Uterus (tissue), 4 donors: Measurements from ENCODE around the gene KCNA1. TPM values are rescaled to one million over a fixed set of nuclear protein-coding genes. Genes with fewer than 3 reads are reported as not detected.

ENCODE experiments used
- DNase-seq, 2 donors: peaks; one replicate each; pipeline ENCODE4 v3.0.0-alpha.2; 2019 to 2020
- H3K27ac ChIP-seq, 2 donors: fragments of 200-600 bp; sonication (generic); 1 replicate in 1 of 2; 2 replicates in 1 of 2; pipeline ENCODE4 v1.5.1; 2016 to 2018
- H3K27me3 ChIP-seq, 2 donors: fragments of 200-600 bp; sonication (generic); one replicate each; pipeline ENCODE4 v1.5.1; 2018 to 2019; ENCODE audit warnings: control low read depth in 1 of 2
- H3K36me3 ChIP-seq, 2 donors: fragments of 200-600 bp; sonication (generic); one replicate each; pipeline ENCODE4 v1.5.1; 2019; ENCODE audit warnings: control low read depth in 1 of 2
- H3K4me1 ChIP-seq, 2 donors: fragments of 200-600 bp; sonication (generic); one replicate each; pipeline ENCODE4 v1.5.1; 2018 to 2019; ENCODE audit warnings: control low read depth in 1 of 2
- H3K4me3 ChIP-seq, 2 donors: fragments of 200-600 bp; sonication (generic); 1 replicate in 1 of 2; 2 replicates in 1 of 2; pipeline ENCODE4 v1.5.1; 2018 to 2019; ENCODE audit warnings: mild to moderate bottlenecking in 1 of 2
- H3K9me3 ChIP-seq, 2 donors: fragments of 200-600 bp; sonication (generic); one replicate each; pipeline ENCODE4 v1.5.1; 2019; ENCODE audit warnings: control low read depth in 1 of 2
- POLR2A ChIP-seq, 2 donors: fragments of 450-650 bp; IDR thresholded peaks; one replicate each; pipeline ENCODE4 v1.6.1; 2016; ENCODE audit warnings: antibody characterized with exemption in 2 of 2, mild to moderate bottlenecking in 1 of 2, moderate library complexity in 1 of 2
- intact Hi-C: fragments of 100-400 bp; cut with DNase I; formaldehyde crosslinking; loops from one replicate; pipeline ENCODE4 v1.15.1; 2023; ENCODE audit warnings: low total_unique reads
- total RNA-seq, 4 donors: library from RNA; depleted of rRNA in 3 of 4; stranded (reverse); fragments of >200 nt in 3 of 4; gene quantifications; one replicate each; pipeline versions ENCODE4 v1.1.0 to v1.2.4, GENCODE V29; 2014 to 2023
- TF ChIP-seq, protein P1 (sequence below), 4 experiments: fragments of 200-600 bp in 2 of 4; fragments of 450-650 bp in 2 of 4; sonication (generic) in 2 of 4; IDR thresholded peaks; one replicate each; pipeline ENCODE4 v1.5.1; 2016 to 2019; ENCODE audit warnings: antibody characterized with exemption in 4 of 4, mild to moderate bottlenecking in 2 of 4, moderate library complexity in 1 of 4
- donor health status: DM: yes; HTN: yes; CAD: no.

The KCNA1 gene
- total RNA-seq, 4 donors from 2014 or later = under 0.01 to 2.4 (median 0.61) TPM; not detected in 1

DNA sequence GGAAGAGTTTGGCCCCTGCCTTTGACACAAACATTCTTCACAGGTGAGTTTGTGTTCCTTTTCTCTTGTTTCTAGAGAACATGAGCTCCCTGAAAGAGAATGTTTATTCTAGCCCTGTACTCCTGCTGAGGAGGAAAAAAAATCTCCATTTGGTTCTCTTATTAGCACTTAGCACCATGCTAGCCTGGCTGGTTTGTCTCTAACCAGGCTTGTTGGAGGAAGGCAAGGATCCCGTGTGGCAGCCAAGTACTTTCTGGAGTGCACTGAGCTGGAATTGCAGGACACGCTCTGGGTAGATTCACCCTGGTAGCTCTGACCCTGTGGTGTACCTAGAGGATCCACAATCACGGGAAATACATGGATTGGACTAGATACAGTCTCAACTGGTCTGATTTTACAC lies 41.9 kb downstream of the KCNA1 start:
- no peak overlapping the region for H3K27ac ChIP-seq
- intact Hi-C loops = no loop called here
- no peak for DNase-seq
- no peaks in the 10 kb centered on the region for H3K36me3 ChIP-seq
- no peaks in the 10 kb centered on the region for H3K9me3 ChIP-seq
- H3K4me1 ChIP-seq = no peaks in the 10 kb centered on the region
- TF ChIP-seq POLR2A (IDR thresholded peaks at IDR 0.05) = no peak
- TF ChIP-seq, protein P1, sequence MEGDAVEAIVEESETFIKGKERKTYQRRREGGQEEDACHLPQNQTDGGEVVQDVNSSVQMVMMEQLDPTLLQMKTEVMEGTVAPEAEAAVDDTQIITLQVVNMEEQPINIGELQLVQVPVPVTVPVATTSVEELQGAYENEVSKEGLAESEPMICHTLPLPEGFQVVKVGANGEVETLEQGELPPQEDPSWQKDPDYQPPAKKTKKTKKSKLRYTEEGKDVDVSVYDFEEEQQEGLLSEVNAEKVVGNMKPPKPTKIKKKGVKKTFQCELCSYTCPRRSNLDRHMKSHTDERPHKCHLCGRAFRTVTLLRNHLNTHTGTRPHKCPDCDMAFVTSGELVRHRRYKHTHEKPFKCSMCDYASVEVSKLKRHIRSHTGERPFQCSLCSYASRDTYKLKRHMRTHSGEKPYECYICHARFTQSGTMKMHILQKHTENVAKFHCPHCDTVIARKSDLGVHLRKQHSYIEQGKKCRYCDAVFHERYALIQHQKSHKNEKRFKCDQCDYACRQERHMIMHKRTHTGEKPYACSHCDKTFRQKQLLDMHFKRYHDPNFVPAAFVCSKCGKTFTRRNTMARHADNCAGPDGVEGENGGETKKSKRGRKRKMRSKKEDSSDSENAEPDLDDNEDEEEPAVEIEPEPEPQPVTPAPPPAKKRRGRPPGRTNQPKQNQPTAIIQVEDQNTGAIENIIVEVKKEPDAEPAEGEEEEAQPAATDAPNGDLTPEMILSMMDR (IDR thresholded peaks at IDR 0.05) = no peak
- H3K27me3 ChIP-seq = no peaks in the 10 kb centered on the region
- H3K4me3 ChIP-seq = no peak overlapping the region

DNA sequence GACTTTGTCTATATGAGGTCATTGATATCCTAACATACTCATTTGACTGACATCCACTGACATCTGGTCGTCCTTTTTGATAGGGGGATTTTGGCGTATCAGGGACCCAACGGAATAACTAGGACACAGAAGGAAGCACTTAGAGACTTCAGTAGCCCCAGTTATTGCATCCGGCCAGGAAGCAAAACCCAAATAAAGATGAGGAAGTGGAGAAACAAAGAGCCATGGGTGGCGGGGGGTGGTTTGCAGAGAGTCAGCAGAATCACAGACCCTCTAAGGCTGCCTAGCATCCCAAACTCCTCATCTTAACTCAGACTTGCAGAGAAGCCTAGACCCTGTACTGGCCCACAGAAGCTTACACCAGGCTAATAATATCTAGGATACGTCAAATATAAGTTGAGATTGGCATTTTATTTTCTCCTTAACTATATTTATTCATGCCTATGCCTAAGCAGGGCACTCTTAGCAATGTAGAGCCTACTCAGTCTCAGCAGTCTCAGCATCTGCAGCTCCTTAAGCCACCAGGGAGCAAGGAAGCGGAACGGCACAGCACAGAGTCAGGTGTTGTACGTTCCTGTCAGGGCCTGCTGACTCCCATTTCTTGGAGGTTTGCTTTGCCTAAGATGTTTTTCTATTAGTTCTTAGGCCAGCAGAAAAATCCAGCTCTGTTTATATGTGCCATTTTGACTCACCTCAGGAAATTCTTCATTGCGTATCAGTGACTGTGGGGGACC lies 45.1 kb downstream of the KCNA1 start:
- H3K27me3 ChIP-seq = no peaks in the 10 kb centered on the region
- DNase-seq = no peak
- H3K27ac ChIP-seq = no peak overlapping the region
- H3K36me3 ChIP-seq = no peaks in the 10 kb centered on the region
- H3K9me3 ChIP-seq = no peaks in the 10 kb centered on the region
- no peak overlapping the region for H3K4me3 ChIP-seq
- TF ChIP-seq, protein P1 (IDR thresholded peaks at IDR 0.05) = no peak
- no peak for TF ChIP-seq POLR2A (IDR thresholded peaks at IDR 0.05)
- intact Hi-C loops = no loop called here
- no peaks in the 10 kb centered on the region for H3K4me1 ChIP-seq

GRCh38 chr12:4956054-4956453 lies 46.3 kb downstream of the KCNA1 start:
- TF ChIP-seq, protein P1 (IDR thresholded peaks at IDR 0.05) = no peak
- no peak for TF ChIP-seq POLR2A (IDR thresholded peaks at IDR 0.05)
- H3K4me1 ChIP-seq = no peaks in the 10 kb centered on the region

DNA sequence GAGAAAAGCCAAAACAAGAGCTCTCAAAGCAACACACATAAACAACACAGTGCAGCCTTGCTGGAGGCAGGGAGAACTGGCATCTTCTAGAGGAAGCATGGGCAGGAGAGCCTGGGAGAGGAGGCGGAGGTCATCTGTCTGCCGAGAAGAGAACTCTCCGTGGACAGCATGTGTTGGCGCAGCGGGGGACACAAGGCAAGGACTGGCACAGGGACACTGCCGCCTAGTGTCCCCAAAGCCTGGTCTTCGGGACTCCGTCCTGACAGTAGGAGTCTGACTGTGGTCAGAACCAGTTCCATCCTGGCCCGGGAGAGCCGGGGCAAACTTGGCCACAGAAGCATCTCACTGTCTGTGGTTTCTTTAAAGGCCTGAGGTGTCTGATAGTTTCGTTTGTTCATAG lies 47.3 kb downstream of the KCNA1 start:
- Histone ChIP-seq H3K27ac (no peak overlapping the region), H3K4me1 (no peaks in the 10 kb centered on the region), H3K9me3 (no peaks in the 10 kb centered on the region), H3K36me3 (no peaks in the 10 kb centered on the region), H3K27me3 (no peaks in the 10 kb centered on the region), H3K4me3 (no peak overlapping the region)
- TF ChIP-seq, protein P1 (IDR thresholded peaks at IDR 0.05) = no peak
- no peak for TF ChIP-seq POLR2A (IDR thresholded peaks at IDR 0.05)
- DNase-seq = no peak
- intact Hi-C loops = no loop called here

More at GRCh38 chr12:4956054-4956453, 46.3 kb downstream of the KCNA1 start:
- Histone ChIP-seq H3K4me3 (no peak overlapping the region), H3K36me3 (no peaks in the 10 kb centered on the region), H3K27ac (no peak overlapping the region), H3K27me3 (no peaks in the 10 kb centered on the region), H3K9me3 (no peaks in the 10 kb centered on the region)
- intact Hi-C loops = no loop called here
- no peak for DNase-seq

GRCh38 chr12:4957761-4958160 lies 48.1 kb downstream of the KCNA1 start:
- no peak for DNase-seq
- Histone ChIP-seq H3K9me3 (no peaks in the 10 kb centered on the region), H3K27ac (no peak overlapping the region), H3K4me1 (no peaks in the 10 kb centered on the region), H3K27me3 (no peaks in the 10 kb centered on the region), H3K4me3 (no peak overlapping the region), H3K36me3 (no peaks in the 10 kb centered on the region)
- intact Hi-C loops = no loop called here
- TF ChIP-seq POLR2A (IDR thresholded peaks at IDR 0.05) = no peak
- TF ChIP-seq, protein P1 (IDR thresholded peaks at IDR 0.05) = no peak
